DMS53 treated with DMSO at 0.1 percent for 48 hours (cell line): Measurements from ENCODE around the gene CBX3.
"Not testable (repeated sequence)": the region's sequence is repeated elsewhere in the genome, so short reads cannot be mapped to it uniquely, and the experiment has no call there.

Experiments
- DNase-seq: peaks from one replicate; lab custom pipeline; 2025; ENCODE audit not compliant: unreplicated experiment; lab: John Stamatoyannopoulos, UW

CBX3 gene

GRCh38 chr7:26200444-26201246 lies 900 bp upstream of the CBX3 start, which contains the start of gene HNRNPA2B1:
HNRNPA2B1 (minus strand) TSS chr7:26200746; CDS start chr7:26200577, 169 bp downstream.
- DNase-seq = peak; percentile 99

- peak; percentile 67 for DNase-seq
Observed at GRCh38 chr7:26202019-26202990, 760 bp downstream of the CBX3 start.

GRCh38 chr7:26203016-26203415 lies 1.5 kb downstream of the CBX3 start:
- no peak for DNase-seq

- DNase-seq = no peak
Observed at GRCh38 chr7:26208040-26208439, 6.5 kb downstream of the CBX3 start.

- DNase-seq = no peak
Observed at GRCh38 chr7:26212921-26213718, 11.6 kb downstream of the CBX3 start.

- DNase-seq = no peak
Observed at GRCh38 chr7:26213807-26214515, 12.4 kb downstream of the CBX3 start.

- no peak for DNase-seq
Observed at GRCh38 chr7:26216049-26216448, 14.5 kb downstream of the CBX3 start.

GRCh38 chr7:26224359-26224758 lies 22.8 kb downstream of the CBX3 start:
- DNase-seq = no peak

GRCh38 chr7:26227987-26228386 lies 26.4 kb downstream of the CBX3 start:
- no peak for DNase-seq

- DNase-seq = no peak
Observed at GRCh38 chr7:26233902-26234511, 32.5 kb downstream of the CBX3 start.

- DNase-seq = no peak
Observed at GRCh38 chr7:26237035-26237807, 35.7 kb downstream of the CBX3 start.

GRCh38 chr7:26238032-26238431 lies 36.5 kb downstream of the CBX3 start:
- no peak for DNase-seq

- no peak for DNase-seq
Observed at GRCh38 chr7:26245150-26245549, 43.6 kb downstream of the CBX3 start.

GRCh38 chr7:26250239-26250638 lies 48.7 kb downstream of the CBX3 start:
- DNase-seq = no peak

- not testable (repeated sequence) for DNase-seq
Observed at GRCh38 chr7:26261866-26262265, 60.3 kb downstream of the CBX3 start.
